HepG2 (cell line): Measurements from ENCODE around the gene DNAJA3. TPM values are rescaled to one million over a fixed set of nuclear protein-coding genes. Genes with fewer than 3 reads are reported as not detected.

Experiments
- ATAC-seq: fragments of 200-7000 bp; cut with Tn5 transposase; 3 replicates; pipeline ENCODE4 v1.9.1; 2020; ENCODE audit warnings: mild to moderate bottlenecking, moderate library complexity
- BruUV-seq: library from RNA; stranded (reverse); fragments of 400-500 nt; replicated peaks from 2 replicates; lab custom pipeline; 2021; lab: Mats Ljungman, UMichigan
- CTCF ChIA-PET: fragments of 300-600 bp; formaldehyde crosslinking; extraction: SDS; loops from one replicate; lab custom pipeline; 2021; ENCODE audit warnings: low total read pairs, inconsistent platforms, low intra/inter-chr PET ratio; lab: Yijun Ruan, JAX
- POLR2A ChIA-PET: fragments of 350-600 bp; sonication (Branson Sonifier 250); formaldehyde crosslinking; loops from one replicate; lab custom pipeline; 2020; ENCODE audit warnings: antibody characterized with exemption, inconsistent platforms; lab: Yijun Ruan, JAX
- DNase-seq: peaks from one replicate; pipeline ENCODE4 v3.0.0-alpha.2; 2015; ENCODE audit warnings: low spot score
- FAIRE-seq: peaks from 3 replicates; lab custom pipeline; 2011; peaks lifted over from hg19 to GRCh38; lab: Jason Lieb, UNC
- H2AFZ ChIP-seq: one replicate; pipeline ENCODE4 v1.6.1; 2011; ENCODE audit warnings: low read length, inconsistent platforms
- H3K27ac ChIP-seq: fragments of 300-600 bp; 3 replicates; pipeline ENCODE4 v1.8.0; 2011; ENCODE audit warnings: mixed run types, mild to moderate bottlenecking, mixed read lengths, low read length, inconsistent platforms; ENCODE audit not compliant: insufficient read depth; ENCODE audit errors: extremely low read length
- H3K27me3 ChIP-seq, 2 experiments: fragments of 200-600 bp in 1 of 2; 2 replicates in 1 of 2; 3 replicates in 1 of 2; pipeline versions ENCODE4 v1.6.0 to v1.8.0; 2011; ENCODE audit warnings: low read length in 2 of 2, mild to moderate bottlenecking in 2 of 2, moderate library complexity in 2 of 2, inconsistent platforms in 1 of 2; ENCODE audit not compliant: insufficient read depth in 2 of 2, control insufficient read depth in 1 of 2
- H3K36me3 ChIP-seq, 2 experiments: fragments of 200-600 bp in 1 of 2; replicated peaks in 1 of 2; 2 replicates in 1 of 2; 3 replicates in 1 of 2; pipeline versions ENCODE4 v1.5.1 to v1.8.0; 2011; ENCODE audit warnings: low read length in 2 of 2, inconsistent platforms in 1 of 2; ENCODE audit not compliant: insufficient read depth in 2 of 2, control insufficient read depth in 1 of 2
- H3K4me1 ChIP-seq: 2 replicates; pipeline ENCODE4 v1.5.1; 2012; ENCODE audit warnings: low read length, inconsistent platforms; ENCODE audit not compliant: insufficient read depth
- H3K4me2 ChIP-seq: 2 replicates; pipeline ENCODE4 v1.6.0; 2011; ENCODE audit warnings: low read depth, low read length, inconsistent platforms
- H3K4me3 ChIP-seq, 3 experiments: fragments of 200-600 bp in 1 of 3; sonication (generic), shearing (Covaris generic) in 1 of 3; replicated peaks in 1 of 3; 2 replicates each; pipeline ENCODE4 v1.5.1; 2011 to 2016; ENCODE audit warnings: low read length in 3 of 3, inconsistent platforms in 2 of 3, low read depth in 2 of 3, mild to moderate bottlenecking in 2 of 3, control low read depth in 1 of 3, mixed read lengths in 1 of 3; ENCODE audit not compliant: insufficient read depth in 1 of 3
- H3K79me2 ChIP-seq: one replicate; pipeline ENCODE4 v1.6.1; 2011; ENCODE audit warnings: low read length, inconsistent platforms; ENCODE audit not compliant: insufficient read depth
- H3K9ac ChIP-seq: 2 replicates; pipeline ENCODE4 v1.6.0; 2011; ENCODE audit warnings: mild to moderate bottlenecking, low read depth, low read length, inconsistent platforms; ENCODE audit not compliant: insufficient read depth
- H3K9me3 ChIP-seq: 2 replicates; pipeline ENCODE4 v1.5.1; 2012; ENCODE audit warnings: mild to moderate bottlenecking, low read length
- H4K20me1 ChIP-seq: 2 replicates; pipeline ENCODE4 v1.6.0; 2011; ENCODE audit warnings: inconsistent platforms, mild to moderate bottlenecking, low read length, moderate library complexity; ENCODE audit not compliant: insufficient read depth
- CEBPB ChIP-seq: IDR thresholded peaks from 2 replicates; pipeline ENCODE4 v1.6.1; 2011; ENCODE audit warnings: low read depth, low read length, improper control_type of control experiment, borderline replicate concordance
- GMEB1 ChIP-seq: sonication (generic); formaldehyde crosslinking; IDR thresholded peaks from 2 replicates; pipeline ENCODE4 v1.5.1; 2020; ENCODE audit warnings: missing genetic modification reagents, mild to moderate bottlenecking, borderline replicate concordance
- HCFC1 ChIP-seq: fragments of 150-350 bp; IDR thresholded peaks from 2 replicates; pipeline ENCODE4 v1.6.1; 2014; ENCODE audit warnings: low read depth, low read length
- NR2C2 ChIP-seq: sonication (generic); formaldehyde crosslinking; IDR thresholded peaks from 2 replicates; pipeline ENCODE4 v1.4.0; 2020; ENCODE audit warnings: missing genetic modification reagents, mild to moderate bottlenecking, moderate library complexity, borderline replicate concordance
- POLR2AphosphoS5 ChIP-seq: IDR thresholded peaks from 2 replicates; pipeline ENCODE4 v1.6.1; 2012; ENCODE audit warnings: low read depth, low read length
- RERE ChIP-seq: IDR thresholded peaks from 2 replicates; pipeline ENCODE4 v1.6.1; 2016; ENCODE audit warnings: low read depth, missing genetic modification reagents, missing compliant biosample characterization
- TFDP2 ChIP-seq: sonication (generic); formaldehyde crosslinking; IDR thresholded peaks from 2 replicates; pipeline ENCODE4 v1.4.0; 2020; ENCODE audit warnings: missing genetic modification reagents
- TMF1 ChIP-seq: sonication (generic); formaldehyde crosslinking; IDR thresholded peaks from 2 replicates; pipeline ENCODE4 v1.8.1; 2022; ENCODE audit warnings: low read depth, missing genetic modification reagents
- ZBTB44 ChIP-seq: sonication (generic); formaldehyde crosslinking; IDR thresholded peaks from 2 replicates; pipeline ENCODE4 v1.4.0; 2020; ENCODE audit warnings: missing genetic modification reagents
- ZNF20 ChIP-seq: sonication (generic); formaldehyde crosslinking; IDR thresholded peaks from 2 replicates; pipeline ENCODE4 v1.4.0; 2020; ENCODE audit warnings: mild to moderate bottlenecking, moderate library complexity, missing genetic modification reagents
- ZNF546 ChIP-seq: sonication (generic); formaldehyde crosslinking; conservative IDR thresholded peaks from 2 replicates; pipeline ENCODE4 v1.8.1; 2023; ENCODE audit warnings: mild to moderate bottlenecking, missing genetic modification reagents
- ZNF549 ChIP-seq: sonication (generic); formaldehyde crosslinking; IDR thresholded peaks from 2 replicates; pipeline ENCODE4 v1.5.0; 2020; ENCODE audit warnings: missing genetic modification reagents
- WGBS: methylation state at CpG from one replicate; pipeline ENCODE4 v1.1.6; 2017; ENCODE audit warnings: low lambda C conversion rate; 5-methylcytosine and 5-hydroxymethylcytosine counted together
- in situ Hi-C: cut with HindIII; loops from 2 replicates; pipeline ENCODE4 v1.10.0; 2017; ENCODE audit warnings: low pct_unique_long_range_greater_than_20kb; ENCODE audit not compliant: extremely low pct_ligation_motif_present
- intact Hi-C: fragments of 100-400 bp; cut with micrococcal nuclease; formaldehyde crosslinking; loops from one replicate; pipeline ENCODE4 v1.10.0; 2022; ENCODE audit not compliant: unreplicated experiment
- polyA plus RNA-seq, 8 experiments: library from polyadenylated mRNA; depleted of rRNA in 3 of 8; stranded (reverse) in 7 of 8; unstranded in 1 of 8; fragments of >200 nt; fragmentation: Illumina TruSeq in 4 of 8; extraction: Trizol in 4 of 8; gene quantifications; 2 replicates each; pipeline versions ENCODE4 v1.2.1 to v1.2.3, GENCODE V29; 2011 to 2016; ENCODE audit warnings: low read depth in 4 of 8, missing spikeins in 1 of 8, mixed read lengths in 1 of 8; ENCODE audit not compliant: insufficient read depth in 1 of 8
- total RNA-seq, 5 experiments: library from RNA; depleted of rRNA; stranded (reverse); fragments of >200 nt; fragmentation: Illumina TruSeq; extraction: Trizol; gene quantifications; 2 replicates each; pipeline ENCODE4 v1.2.3, GENCODE V29; 2016; ENCODE audit warnings: low read depth in 1 of 5

The DNAJA3 gene
- total and polyA plus RNA-seq, 2 of the 13 experiments (the other 11 are each of a cell fraction or from before 2014, with no cell fraction given) = 77.0 to 83.3 TPM

GRCh38 chr16:4381072-4381934 lies 44.4 kb upstream of the DNAJA3 start:
- FAIRE-seq = no peak
- ATAC-seq = no peak
- CTCF ChIA-PET = no interaction called here
- H4K20me1 ChIP-seq = peaks cover 32% of the 10 kb centered on the region
- 97% methylated on average over 34 of the region's 59 CpGs for WGBS
- no peak for DNase-seq
- no peak overlapping the region for H2AFZ ChIP-seq
- POLR2A ChIA-PET = interaction anchor here (0.7 to 2.4 kb wide), 2 partner anchors 8 to 12 kb away, joined by 3 to 9 read pairs; no protein-coding TSS in a partner anchor
- no peaks in the 10 kb centered on the region for H3K27me3 ChIP-seq
- no peak overlapping the region for H3K9ac ChIP-seq
- in situ Hi-C loops (no loop called here), intact Hi-C loops (no loop called here)
- peaks cover 4 to 16% of the 10 kb centered on the region in 2 experiments for H3K36me3 ChIP-seq
- H3K4me3 ChIP-seq = no peak overlapping the region
- BruUV-seq = no TSS peak
- no peak overlapping the region for H3K27ac ChIP-seq
- H3K9me3 ChIP-seq = no peaks in the 10 kb centered on the region
- no peak overlapping the region for H3K4me2 ChIP-seq
- H3K4me1 ChIP-seq = peaks cover 41% of the 10 kb centered on the region
- peaks cover 19% of the 10 kb centered on the region for H3K79me2 ChIP-seq
- TF ChIP-seq POLR2AphosphoS5 = no peak
- no peak for TF ChIP-seq ZNF549 (CRISPR knock-in tag)
- TF ChIP-seq ZNF20 (CRISPR knock-in tag) = no peak
- peak; percentile 76; the same call in 1 of the 2 replicates for TF ChIP-seq CEBPB
- TF ChIP-seq RERE = no peak
- no peak for TF ChIP-seq ZNF546
- TF ChIP-seq TFDP2 (CRISPR knock-in tag) = no peak
- no peak for TF ChIP-seq GMEB1 (CRISPR knock-in tag)
- no peak for TF ChIP-seq NR2C2 (CRISPR knock-in tag)
- no peak for TF ChIP-seq TMF1
- TF ChIP-seq HCFC1 = no peak
- no peak for TF ChIP-seq ZBTB44
